Measurements from ENCODE around the gene DBNL.
"Not testable (repeated sequence)": the region's sequence is repeated elsewhere in the genome, so short reads cannot be mapped to it uniquely, and the experiment has no call there.

GRCh38 chr7:44032031-44032430 is 12.5 kb upstream of the DBNL start:
- not testable (repeated sequence) for TF ChIP-seq CTCF (IDR thresholded peaks at IDR 0.05; ENCODE audit: insufficient read depth, low read depth, low read length); EZH2 (IDR thresholded peaks at IDR 0.05; ENCODE audit: insufficient read depth, low read length)

Data from astrocyte (in vitro differentiated cells and primary cell).